ENCODE data around the gene NAPG.
"Not testable (repeated sequence)": the region's sequence is repeated elsewhere in the genome, so short reads cannot be mapped to it uniquely, and the experiment has no call there.

Gene NAPG

GRCh38 chr18:10588975-10589374, 63.1 kb downstream of the NAPG start:
- DNase-seq = no peak

- no peak for DNase-seq
Observed at GRCh38 chr18:10590412-10590811, 64.6 kb downstream of the NAPG start.

- no peak for DNase-seq
Observed at GRCh38 chr18:10591896-10592295, 66.1 kb downstream of the NAPG start.

GRCh38 chr18:10593366-10594022, 67.7 kb downstream of the NAPG start:
- DNase-seq = not testable (repeated sequence)

- not testable (repeated sequence) for DNase-seq
Observed at GRCh38 chr18:10595917-10596316, 70.1 kb downstream of the NAPG start.

GRCh38 chr18:10597695-10598094, 71.9 kb downstream of the NAPG start:
- not testable (repeated sequence) for DNase-seq

GRCh38 chr18:10600701-10601100, 74.9 kb downstream of the NAPG start:
- not testable (repeated sequence) for DNase-seq
